Medulla oblongata (tissue), 1 donor: Measurements from ENCODE around the gene GLUL.

Experiments
- DNase-seq: peaks from one replicate; pipeline ENCODE4 v3.0.0-alpha.2; 2015; ENCODE audit errors: extremely low spot score

GLUL gene

DNA sequence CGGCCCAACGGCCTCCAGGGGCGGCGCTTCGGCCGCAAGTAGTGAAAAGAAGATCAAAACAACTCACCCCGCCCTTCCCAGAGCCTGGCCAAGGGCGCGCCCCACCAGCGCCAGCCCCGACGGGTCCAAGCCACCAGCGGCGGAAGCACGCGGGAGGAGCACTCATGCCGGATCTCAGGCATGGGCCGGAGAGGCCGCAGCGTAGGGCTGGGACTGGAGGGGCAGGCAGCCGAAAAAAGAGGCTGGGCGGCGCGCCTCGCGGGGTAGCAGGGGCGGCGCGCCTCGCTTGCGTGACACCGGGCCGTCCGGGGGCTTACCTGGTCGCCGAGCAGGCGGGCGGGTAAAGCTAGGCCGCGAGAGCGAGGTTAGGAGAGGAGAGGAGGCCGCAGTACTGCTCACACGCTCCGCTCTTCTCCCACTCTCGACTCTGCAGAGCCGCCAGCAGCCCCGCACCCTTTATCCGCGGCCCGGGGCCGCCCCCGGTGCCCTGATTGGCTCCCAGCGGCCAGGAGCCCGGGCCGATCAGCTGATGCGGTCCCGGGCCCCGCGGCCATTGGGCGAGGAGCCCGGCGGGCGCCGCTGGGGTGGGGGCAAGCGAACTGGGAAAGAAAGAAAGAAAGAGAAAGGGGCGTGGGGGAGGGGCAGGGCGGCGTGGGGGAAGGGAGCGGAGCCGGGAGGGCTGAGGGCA is at the start of gene GLUL:
Gene GLUL, minus strand, starts transcription at position 429 of the 688 bp plus-strand sequence. CDS start 3,053 bp downstream, outside the sequence.
- DNase-seq, result peak; percentile 98

DNA sequence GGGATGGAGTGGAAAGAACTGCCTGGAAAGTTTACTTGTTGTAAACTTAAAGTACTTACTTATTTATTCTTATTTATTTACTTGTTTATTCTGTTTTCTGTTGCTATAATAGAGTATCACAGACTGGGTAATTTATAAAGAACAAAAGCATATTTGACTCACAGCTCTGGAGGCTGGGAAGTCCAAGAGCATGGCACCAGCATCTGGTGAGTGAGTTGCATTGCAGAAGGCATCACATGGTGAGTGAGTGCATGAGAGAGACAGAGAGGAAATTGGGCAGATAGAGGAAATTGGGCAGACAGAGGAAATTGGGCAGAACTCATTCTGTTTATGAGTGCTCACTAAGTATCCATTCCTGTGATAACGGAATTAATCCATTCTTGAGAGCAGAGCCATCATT is 46.7 kb upstream of the GLUL start:
- DNase-seq, result no peak

DNA sequence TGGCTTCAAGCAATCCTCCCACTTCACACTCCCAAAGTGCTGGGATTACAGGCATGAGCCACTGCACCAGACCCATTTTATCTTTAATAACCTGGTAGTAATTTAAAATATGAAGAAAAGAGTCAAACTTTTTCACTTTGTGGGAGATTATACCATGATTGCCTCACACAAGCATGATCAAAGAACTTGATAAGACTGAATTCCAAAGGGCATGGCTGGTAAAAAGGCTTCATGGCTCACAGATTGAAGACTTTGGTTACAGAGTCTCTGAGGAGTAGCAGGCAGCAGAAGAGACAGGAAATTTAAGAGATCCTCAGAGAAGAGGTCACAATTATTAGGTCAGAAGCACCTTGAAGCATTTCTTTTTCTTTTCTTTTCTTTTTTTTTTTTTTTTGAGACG is 42.0 kb upstream of the GLUL start:
- DNase-seq, result no peak

DNA sequence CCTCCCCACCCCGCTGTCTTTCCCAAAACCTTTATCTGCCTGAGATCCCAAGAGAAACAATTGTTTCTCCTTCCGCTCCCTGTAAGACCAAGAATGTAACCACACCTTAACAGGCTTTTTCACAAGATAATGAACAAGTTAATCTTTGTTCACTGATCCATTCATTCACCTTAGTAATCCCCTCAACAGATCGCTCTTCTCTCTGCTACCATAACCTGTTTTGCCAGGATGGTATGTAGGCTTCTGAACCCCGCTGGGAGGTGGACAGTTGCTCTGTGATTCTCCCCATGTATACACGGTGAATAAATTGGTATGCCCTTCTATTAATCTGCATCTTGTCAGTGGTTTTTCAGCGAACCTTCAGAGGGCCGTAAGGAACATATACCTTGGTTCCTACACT is 39.7 kb upstream of the GLUL start:
- no peak for DNase-seq

DNA sequence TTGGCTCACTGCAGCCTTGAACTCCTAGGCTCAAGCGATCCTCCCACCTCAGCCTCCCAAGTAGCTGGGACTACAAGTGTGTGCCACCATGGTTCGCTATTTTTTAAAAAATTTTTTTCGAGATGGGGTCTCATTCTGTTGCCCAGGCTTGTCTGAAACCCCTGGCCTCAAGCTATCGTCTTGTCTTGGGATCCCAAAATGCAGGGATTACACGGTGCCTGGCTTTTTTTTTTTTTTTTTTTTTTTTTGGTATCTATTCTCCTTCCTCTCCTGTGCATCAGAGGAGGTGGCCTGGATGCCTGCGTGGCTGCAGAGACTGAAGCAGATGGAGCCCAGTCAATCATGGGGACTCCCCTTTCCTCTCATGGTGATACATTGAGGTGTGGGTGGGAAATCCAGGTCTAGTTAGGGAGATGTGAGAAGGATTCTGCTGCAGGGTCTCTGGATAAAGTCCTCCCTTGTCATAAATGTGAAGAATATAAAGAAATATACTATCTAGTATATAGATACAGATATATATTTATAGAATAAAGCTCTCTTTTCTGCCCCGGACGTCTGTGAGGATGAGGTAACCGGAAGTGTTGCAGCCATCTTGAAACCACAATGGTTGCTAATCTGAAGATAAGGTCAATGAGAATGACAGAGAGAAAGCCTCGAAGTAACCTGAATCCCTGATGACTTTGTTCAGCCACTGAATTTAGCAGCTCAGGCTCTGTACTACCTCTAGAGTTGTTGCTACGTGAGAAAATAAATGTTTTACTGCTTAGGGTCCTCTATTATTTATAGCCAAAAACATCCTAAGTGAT is 38.9 kb upstream of the GLUL start:
- DNase-seq, result no peak

DNA sequence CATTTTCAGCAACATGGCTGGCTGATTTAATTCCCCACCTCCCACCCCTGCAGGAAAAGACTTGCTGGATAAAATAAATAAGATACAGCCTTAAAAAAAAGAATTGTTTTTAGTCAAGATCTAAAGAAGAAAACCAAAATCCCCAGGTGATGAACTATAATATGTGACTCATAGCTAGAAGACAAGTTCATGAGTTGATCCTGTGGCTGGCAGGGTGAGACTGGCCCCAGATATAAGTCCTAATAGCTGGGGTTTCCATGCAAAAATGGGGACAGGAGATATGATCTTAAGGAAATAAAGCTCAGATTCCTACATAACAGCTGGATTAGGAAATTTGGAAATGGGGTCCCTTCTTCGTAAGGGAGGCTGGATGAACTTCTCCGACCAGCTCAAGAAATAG is 36.5 kb upstream of the GLUL start:
- DNase-seq, result no peak

DNA sequence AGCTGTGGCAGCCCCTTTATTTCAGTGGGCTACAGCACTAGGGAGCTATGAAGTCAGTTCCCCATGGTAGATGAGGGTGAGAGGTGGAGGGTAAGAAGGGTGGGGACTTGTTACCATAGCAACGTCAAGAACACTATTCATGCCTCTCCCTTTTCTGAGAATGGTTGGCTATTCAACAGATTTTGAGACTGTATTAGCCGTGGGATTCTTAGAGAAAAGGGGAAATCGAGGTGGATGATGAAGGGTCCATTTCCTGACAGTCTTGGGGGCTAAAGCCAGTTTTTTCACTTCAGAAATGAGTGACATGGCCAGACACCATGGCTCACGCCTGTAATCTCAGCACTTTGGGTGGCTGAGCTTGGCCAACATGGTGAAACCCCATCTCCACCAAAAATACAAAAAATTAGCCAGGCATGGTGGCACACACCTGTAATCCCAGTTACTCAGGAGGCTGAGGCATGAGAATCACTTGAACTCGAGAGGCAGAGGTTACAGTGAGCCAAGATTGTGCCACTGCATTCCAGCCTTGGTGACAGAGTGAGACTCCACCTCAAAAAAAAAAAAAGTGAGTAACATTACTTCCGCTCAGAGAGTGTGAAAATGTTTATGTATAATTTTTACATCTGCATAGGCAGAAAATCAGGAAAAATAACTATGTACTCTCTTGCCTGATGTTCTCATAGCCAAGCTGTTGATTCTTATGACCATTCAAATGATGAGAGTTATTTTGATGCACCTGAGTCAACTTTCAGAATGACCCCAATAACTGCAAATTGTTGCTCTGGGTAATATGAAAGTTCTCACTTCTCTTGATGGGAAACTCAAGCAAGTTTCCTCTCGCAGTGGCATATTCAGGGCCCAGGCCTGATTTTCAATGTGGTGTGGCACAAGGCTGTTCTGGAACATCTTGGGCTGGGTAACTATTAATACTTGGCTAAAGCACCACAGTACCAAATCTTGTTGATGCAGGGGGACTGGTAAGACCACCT is 35.1 kb upstream of the GLUL start:
- no peak for DNase-seq

DNA sequence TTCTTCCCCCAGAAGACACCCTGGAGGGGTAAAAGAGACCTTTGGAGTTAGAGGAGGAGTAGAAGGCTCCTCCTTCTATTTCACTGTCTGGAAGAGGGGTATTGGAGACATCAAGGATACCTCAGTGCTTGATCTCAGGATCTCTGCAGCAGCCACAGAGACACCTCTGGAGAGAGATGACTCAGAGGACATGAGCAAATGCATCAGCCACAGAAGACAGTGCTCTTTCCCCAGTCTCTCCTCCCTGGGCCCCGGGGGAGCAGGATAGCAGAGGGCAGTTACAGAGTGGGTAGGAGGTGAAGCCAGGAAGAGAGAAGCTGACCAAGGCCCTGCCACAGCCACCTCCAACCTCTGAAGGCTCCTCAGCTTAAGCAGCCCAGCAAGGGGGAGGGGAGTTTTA is 24.2 kb upstream of the GLUL start:
- DNase-seq, result no peak

DNA sequence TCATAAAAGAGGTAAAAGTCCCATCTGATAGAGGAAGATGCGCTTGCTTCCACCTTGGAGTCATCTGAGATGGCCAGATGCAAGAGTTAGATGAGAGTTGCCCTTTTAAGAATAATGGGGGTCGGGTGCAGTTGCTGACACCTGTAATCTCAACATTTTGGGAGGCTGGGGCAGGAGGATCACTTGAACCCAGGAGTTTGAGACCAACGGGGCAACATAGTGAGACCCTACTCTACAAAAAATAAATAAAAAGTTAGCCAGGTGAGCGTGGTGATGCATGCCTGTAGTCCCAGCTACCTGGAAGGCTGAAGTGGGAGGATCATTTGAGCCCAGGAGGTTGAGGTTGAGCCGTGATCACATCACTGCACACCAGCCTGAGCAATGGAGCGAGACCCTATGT is 22.4 kb upstream of the GLUL start:
- no peak for DNase-seq

DNA sequence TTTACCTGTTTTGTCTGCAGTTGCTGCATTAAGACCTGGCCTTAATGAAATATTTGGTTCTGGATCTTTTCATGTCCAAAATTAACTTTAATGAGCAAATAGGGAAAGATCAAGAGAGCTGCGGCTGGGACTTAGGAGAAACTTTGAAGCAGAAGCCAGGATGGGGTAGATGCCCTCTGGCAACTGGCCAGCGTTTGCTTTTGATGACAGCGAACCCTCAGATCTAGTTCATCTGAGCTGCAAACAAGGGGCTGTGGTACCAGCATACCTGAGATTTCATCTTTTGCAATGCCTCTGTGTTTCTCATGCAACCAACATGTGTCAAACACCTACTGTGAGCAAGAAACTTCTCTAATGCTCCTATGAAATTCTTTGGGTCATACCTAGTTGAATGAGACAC is 21.9 kb upstream of the GLUL start:
- DNase-seq, result no peak

DNA sequence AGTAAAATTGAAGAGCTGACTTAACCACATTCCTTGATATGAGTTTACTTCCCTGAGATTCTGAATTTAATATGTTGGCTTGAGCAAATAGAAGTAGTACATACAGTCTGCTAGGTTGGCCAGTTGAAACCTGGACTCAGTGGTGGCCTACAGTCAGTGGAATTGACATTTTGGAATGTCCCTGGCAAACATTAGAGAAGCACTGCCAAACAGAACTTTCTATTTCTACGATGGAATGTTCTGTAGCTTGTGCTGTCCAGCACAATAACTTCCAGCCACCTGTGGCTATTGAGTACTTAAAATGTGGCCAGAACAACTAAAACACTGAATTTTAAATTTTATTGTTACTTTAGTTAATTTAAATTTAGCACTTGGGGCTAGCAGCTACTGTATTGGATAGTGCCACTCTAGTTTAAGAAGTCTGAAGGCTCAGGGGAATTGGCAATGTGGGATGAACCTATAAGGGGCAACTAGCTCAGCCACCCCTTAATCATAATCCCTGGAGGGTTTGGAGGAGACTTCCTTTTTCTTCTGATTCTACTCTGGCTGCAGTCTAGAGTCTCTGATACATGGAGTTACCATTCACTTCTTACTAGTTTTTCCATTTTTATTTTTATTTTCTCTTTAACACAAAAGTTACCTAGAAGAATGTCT is 19.2 kb upstream of the GLUL start:
- DNase-seq, result no peak

DNA sequence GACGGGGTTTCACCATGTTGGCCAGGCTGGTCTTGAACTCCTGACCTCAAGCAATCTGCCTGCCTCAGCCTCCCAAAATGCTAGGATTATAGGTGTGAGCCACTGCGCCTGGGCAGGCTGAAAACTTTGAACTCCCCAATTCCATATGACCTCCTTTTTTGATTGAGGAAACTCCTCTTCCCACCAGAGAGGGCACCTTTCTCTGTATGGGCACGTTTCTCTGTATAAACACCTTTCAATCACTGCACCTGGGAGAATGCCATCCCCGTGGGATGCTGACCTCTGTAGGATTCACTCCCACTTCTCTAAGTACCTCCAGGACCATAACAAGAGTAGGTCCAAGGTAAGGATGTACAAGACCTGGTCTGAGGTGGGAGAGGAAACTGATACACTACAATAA is 18.5 kb upstream of the GLUL start:
- DNase-seq, result no peak

DNA sequence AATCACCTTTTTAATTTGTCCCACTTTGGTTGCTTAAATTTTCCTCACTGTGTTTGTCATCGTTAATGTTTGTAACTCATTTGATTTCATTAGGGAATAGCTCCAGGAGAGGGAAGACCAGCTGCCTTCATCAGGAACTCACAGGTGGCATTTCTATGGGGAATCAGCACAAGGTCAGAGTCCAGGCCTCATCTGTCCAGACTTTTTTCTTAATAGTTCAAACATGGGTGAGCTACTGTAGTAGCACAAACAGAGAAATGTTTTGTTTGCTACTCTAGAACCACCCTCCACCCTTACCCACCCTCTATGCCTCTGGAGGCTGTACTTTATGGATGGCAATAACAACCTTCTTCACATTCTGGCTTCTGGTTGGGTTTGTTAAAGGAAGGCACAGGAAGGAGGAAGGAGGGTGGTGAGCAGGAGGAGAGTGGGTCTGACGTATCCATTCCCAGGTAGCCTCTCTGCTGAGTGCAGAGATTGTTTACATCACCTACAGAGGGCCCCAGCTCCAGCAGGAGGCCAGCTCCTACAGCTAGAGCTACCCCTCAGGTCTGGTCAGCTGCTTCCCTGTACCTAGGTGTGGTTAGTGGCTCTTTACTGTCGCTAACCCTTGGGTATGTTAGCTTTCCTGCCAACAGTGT is 17.0 kb upstream of the GLUL start:
- no peak for DNase-seq

DNA sequence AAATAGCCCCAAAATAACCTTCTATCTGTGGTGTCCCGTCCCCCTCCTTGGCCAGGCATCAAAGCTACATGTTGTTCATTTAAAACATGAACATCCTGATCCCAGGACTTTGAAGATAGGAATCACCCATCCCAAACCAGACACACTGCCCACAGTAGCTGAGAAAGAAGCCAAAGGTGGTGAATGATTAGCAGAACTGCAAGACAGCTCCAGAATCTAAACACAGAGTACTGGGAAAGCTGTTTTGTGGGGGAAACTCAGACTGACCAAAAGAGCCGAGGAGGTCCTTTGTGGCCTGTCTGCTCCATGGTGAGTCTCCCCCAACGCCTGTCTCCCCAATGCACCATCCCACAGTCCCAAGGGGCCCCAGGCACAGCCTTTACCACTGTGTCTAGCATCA is 16.1 kb upstream of the GLUL start:
- DNase-seq, result no peak

DNA sequence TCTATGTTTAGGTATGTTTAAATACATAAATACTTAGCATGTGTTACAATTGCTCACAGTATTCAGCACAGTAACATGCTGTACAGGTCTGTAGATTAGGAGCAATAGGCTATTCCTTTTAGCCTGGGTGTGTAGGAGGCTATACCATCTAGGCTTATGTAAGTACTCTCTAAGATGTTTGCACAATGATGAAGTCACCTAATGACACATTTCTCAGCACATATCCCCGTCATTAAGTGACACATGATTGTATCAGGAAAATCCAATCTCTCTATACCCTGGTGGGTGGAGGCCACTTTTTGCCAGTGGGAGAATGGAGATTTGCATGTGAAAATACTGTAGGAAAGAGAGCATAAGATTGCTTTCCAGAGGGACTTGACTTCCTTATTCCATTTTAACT is 14.4 kb upstream of the GLUL start:
- no peak for DNase-seq

DNA sequence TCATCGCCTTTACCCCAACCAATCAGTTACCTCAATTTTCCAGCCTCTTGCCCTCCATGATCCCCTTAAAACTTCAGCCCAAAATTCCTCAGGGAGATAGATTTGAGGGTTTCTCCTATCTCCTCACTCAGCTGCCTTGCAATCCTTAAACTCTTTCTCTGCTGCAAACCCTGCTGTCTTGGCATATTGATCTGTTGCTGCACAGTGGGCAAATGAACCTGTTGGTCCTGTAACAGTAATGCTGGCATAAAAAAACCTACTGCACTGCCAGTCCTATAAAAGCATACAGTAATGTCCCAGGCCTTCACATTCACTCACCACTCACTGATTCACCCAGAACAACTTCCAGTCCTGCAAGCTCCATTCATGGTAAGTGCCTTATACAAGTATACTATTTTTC is 14.0 kb upstream of the GLUL start:
- no peak for DNase-seq

DNA sequence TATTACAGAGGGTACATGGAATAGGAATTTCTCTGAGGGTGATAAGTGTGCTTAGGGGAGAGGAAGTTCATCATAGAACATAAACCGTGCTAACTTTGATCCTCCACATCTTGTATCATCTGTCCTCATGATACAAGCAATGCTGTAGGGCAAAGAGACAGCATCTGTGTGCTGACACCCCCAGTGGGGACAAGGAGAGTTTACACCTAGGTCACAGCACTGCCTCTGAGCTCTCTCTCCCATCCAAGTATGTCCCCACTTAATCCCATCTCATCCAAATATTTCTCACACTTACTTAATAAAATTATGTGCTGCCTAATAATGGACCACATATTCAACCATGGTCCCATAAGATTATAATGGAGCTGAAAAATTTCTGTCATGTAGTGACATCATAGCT is 13.2 kb upstream of the GLUL start:
- DNase-seq, result no peak

DNA sequence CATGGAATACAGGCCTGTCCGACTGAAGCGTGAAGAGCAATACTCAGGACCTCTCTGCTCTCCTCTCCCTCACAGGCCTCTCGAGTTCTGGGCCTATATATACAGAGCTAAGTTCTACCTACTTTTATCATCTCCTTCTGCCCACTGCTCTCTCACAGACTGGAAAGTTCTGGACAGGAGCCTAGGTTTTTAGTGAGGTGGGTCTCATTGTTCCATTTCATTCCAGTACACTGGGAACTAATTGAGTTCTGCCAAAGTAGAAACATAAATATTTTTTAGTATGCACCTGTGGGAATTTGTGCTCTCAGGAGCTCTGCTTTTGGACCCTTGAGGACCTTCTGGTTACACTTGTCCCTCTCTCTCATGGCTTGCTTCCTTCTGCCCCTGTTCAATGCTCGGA is 9.0 kb upstream of the GLUL start, which contains the start of gene TEDDM1:
Gene TEDDM1, minus strand, starts transcription at position 101 of the 400 bp plus-strand sequence. CDS start 182 bp downstream, outside the sequence.
- no peak for DNase-seq

DNA sequence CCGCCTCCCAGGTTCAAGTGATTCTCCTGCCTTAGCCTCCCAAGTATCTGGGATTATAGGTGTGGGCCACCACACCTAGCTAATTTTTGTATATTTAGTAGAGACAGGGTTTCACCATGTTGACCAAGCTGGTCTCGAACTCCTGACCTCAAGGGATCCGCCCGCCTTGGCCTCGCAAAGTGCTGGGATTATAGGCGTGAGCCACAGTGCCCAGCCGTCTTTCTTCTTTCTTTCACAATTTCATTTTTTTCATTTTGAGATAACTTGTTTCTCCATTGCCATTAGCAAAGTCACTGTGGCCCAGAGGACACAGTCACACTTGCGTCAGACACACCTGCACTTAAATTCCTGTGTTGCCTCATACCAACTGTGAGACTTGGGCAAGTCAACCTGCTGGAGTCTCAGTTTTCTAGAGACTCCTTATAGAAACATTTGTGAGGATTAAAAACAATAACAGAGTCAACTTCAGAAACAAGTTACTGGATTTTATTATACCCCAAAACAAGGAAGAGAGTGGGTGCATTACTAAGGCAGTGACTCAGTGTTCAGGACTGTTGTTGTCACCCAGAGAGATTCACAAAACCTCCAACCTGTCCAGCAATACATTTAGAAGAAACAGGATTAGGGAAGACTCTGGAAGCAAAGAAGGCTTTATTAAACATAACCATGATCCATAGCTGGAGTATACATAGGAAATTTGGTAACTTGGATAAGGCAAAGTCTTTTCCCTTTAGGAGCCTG is 6.2 kb upstream of the GLUL start:
- DNase-seq, result no peak

DNA sequence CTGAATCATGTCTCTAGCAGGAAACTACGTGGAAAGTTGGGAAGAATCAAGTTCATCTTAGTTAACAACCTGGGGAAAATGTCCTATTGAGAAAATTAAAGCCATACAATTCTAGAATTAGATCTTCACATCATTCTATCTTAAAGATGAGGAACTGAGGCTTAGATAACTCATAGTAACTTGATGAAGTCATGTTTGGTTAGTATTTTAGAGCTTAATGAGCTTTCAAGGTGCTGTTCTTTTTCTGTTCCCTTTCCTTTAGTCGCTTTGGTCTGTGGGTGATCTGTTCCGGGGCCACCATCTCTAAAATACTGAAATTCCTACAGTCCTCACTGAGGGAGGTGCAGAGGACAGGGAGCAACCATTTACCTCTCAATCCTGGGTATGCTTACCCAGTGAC is 4.3 kb upstream of the GLUL start:
- no peak for DNase-seq
